ENCODE measurements around the gene TPM4.

DNA sequence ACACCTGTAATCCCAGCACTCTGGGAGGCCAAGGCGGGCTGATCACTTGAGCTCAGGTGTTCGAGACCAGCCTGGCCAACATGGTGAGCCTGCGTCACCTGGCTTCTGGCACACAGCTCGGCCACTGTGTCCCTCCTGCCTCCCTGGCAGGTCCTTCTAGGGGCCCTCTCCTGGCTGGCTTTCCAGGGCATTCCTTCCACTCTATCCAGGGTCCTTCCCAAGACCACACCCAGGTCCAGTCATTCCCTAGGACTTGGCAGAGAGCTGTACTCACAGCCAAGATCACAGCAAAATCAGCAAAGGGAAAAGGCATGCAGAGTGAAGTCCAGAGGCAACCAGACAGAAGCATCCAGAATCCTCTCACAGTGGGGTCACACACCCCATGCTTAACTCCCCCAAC lies 57.5 kb downstream of the TPM4 start:
- no peak for TF ChIP-seq POLR2A (IDR thresholded peaks at IDR 0.05)
- TF ChIP-seq, protein P1, sequence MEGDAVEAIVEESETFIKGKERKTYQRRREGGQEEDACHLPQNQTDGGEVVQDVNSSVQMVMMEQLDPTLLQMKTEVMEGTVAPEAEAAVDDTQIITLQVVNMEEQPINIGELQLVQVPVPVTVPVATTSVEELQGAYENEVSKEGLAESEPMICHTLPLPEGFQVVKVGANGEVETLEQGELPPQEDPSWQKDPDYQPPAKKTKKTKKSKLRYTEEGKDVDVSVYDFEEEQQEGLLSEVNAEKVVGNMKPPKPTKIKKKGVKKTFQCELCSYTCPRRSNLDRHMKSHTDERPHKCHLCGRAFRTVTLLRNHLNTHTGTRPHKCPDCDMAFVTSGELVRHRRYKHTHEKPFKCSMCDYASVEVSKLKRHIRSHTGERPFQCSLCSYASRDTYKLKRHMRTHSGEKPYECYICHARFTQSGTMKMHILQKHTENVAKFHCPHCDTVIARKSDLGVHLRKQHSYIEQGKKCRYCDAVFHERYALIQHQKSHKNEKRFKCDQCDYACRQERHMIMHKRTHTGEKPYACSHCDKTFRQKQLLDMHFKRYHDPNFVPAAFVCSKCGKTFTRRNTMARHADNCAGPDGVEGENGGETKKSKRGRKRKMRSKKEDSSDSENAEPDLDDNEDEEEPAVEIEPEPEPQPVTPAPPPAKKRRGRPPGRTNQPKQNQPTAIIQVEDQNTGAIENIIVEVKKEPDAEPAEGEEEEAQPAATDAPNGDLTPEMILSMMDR (IDR thresholded peaks at IDR 0.05): no peak
- TF ChIP-seq POLR2AphosphoS5 (IDR thresholded peaks at IDR 0.05): no peak

Measured in prostate gland (tissue), 2 donors.